Right lobe of liver (tissue), 4 donors: Measurements from ENCODE around the gene TYMS.

Experiments used
- CTCF ChIP-seq, 4 donors: fragments of 200-600 bp in 3 of 4; fragments of 450-650 bp in 1 of 4; IDR thresholded peaks; one replicate each; pipeline versions ENCODE4 v1.5.1 to v1.8.0; 2016 to 2022; ENCODE audit warnings: antibody characterized with exemption in 4 of 4, mild to moderate bottlenecking in 2 of 4
- POLR2A ChIP-seq: fragments of 450-650 bp; IDR thresholded peaks from one replicate; pipeline ENCODE4 v1.6.1; 2017; ENCODE audit warnings: antibody characterized with exemption, mild to moderate bottlenecking
- donor health status: DM: no; HTN: no; CAD: no.
- donor health status: DM: no; HTN: no; CAD: no.
- donor health status: DM: no; HTN: yes; CAD: no.

- TF ChIP-seq POLR2A (no peak), CTCF (IDR thresholded peaks at IDR 0.05) (peak in 3 of 4 donors; percentile 6 to 17 (median 15))
Observed at GRCh38 chr18:666177-666576, 8.7 kb downstream of the TYMS start.
